Ishikawa (cell line): Measurements from ENCODE around the gene CNTN4.

Source experiments
- CREB1 ChIP-seq: IDR thresholded peaks from 2 replicates; pipeline ENCODE4 v1.6.1; 2012; ENCODE audit warnings: low read depth
- EGR1 ChIP-seq: IDR thresholded peaks from 2 replicates; pipeline ENCODE4 v1.6.1; 2012
- EP300 ChIP-seq: IDR thresholded peaks from 2 replicates; pipeline ENCODE4 v1.6.1; 2012; ENCODE audit warnings: borderline replicate concordance
- NFIC ChIP-seq: IDR thresholded peaks from 2 replicates; pipeline ENCODE4 v1.6.1; 2012
- RAD21 ChIP-seq: IDR thresholded peaks from 2 replicates; pipeline ENCODE4 v1.6.1; 2012; ENCODE audit warnings: low read depth
- TCF12 ChIP-seq: IDR thresholded peaks from 2 replicates; pipeline ENCODE4 v1.6.1; 2012; ENCODE audit warnings: low read depth
- ZBTB7A ChIP-seq: IDR thresholded peaks from 2 replicates; pipeline ENCODE4 v1.6.1; 2012; ENCODE audit warnings: low read depth
- TF ChIP-seq, protein P1 (sequence below): IDR thresholded peaks from 2 replicates; pipeline ENCODE4 v1.6.1; 2012; ENCODE audit warnings: low read depth, mild to moderate bottlenecking
- TF ChIP-seq, protein P2 (sequence below): IDR thresholded peaks from 2 replicates; pipeline ENCODE4 v1.6.1; 2012

DNA sequence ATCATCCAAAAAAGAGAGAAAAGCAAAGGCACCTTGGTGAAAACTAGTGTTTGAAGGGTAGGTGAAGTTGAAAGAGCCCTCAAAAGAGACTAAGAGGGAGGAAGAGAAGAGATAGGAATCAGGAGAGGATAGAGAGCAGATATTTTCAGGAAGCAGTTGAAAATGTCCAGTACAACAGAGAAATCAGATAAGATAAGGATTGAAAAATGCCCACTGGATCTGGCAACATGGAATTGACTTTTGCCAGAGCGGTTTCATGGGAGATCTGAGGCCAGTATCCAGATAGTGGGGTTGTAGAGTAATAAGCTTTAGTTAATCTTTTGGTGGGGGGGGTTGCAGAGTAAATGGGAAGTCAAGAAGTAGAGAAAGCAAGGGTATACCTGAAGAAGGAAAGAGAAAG, 674.1 kb downstream of the CNTN4 start:
- TF ChIP-seq RAD21 (no peak), CREB1 (no peak), NFIC (no peak), ZBTB7A (no peak), TCF12 (no peak), EP300 (no peak), EGR1 (no peak)
- TF ChIP-seq, protein P1, sequence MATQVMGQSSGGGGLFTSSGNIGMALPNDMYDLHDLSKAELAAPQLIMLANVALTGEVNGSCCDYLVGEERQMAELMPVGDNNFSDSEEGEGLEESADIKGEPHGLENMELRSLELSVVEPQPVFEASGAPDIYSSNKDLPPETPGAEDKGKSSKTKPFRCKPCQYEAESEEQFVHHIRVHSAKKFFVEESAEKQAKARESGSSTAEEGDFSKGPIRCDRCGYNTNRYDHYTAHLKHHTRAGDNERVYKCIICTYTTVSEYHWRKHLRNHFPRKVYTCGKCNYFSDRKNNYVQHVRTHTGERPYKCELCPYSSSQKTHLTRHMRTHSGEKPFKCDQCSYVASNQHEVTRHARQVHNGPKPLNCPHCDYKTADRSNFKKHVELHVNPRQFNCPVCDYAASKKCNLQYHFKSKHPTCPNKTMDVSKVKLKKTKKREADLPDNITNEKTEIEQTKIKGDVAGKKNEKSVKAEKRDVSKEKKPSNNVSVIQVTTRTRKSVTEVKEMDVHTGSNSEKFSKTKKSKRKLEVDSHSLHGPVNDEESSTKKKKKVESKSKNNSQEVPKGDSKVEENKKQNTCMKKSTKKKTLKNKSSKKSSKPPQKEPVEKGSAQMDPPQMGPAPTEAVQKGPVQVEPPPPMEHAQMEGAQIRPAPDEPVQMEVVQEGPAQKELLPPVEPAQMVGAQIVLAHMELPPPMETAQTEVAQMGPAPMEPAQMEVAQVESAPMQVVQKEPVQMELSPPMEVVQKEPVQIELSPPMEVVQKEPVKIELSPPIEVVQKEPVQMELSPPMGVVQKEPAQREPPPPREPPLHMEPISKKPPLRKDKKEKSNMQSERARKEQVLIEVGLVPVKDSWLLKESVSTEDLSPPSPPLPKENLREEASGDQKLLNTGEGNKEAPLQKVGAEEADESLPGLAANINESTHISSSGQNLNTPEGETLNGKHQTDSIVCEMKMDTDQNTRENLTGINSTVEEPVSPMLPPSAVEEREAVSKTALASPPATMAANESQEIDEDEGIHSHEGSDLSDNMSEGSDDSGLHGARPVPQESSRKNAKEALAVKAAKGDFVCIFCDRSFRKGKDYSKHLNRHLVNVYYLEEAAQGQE = no peak
- TF ChIP-seq, protein P2, sequence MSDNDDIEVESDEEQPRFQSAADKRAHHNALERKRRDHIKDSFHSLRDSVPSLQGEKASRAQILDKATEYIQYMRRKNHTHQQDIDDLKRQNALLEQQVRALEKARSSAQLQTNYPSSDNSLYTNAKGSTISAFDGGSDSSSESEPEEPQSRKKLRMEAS = no peak
